H1 (cell line): Measurements from ENCODE around the gene ZNF148. TPM values are rescaled to one million over a fixed set of nuclear protein-coding genes. Genes with fewer than 3 reads are reported as not detected.

ENCODE experiments used
- CTCF ChIA-PET: fragments of 300-600 bp; sonication (Branson Sonifier 250); formaldehyde crosslinking; loops from one replicate; lab custom pipeline; 2021; ENCODE audit not compliant: partially characterized antibody; lab: Charles Lee
- POLR2A ChIA-PET: fragments of 300-600 bp; sonication (Branson Sonifier 250); formaldehyde crosslinking; loops from one replicate; lab custom pipeline; 2021; ENCODE audit warnings: inconsistent platforms; ENCODE audit not compliant: partially characterized antibody; lab: Charles Lee
- DNase-seq, 2 experiments: peaks; one replicate each; pipeline versions ENCODE4 v3.0.0 to v3.0.0-alpha.2; 2010 to 2022; ENCODE audit warnings: low spot score in 2 of 2, low read depth in 1 of 2, mixed read lengths in 1 of 2
- FAIRE-seq: peaks from 2 replicates; lab custom pipeline; 2011; peaks lifted over from hg19 to GRCh38; lab: Jason Lieb, UNC
- H2AFZ ChIP-seq: 2 replicates; pipeline ENCODE4 v1.8.1; 2012; ENCODE audit warnings: low read length, inconsistent platforms
- H2AK5ac ChIP-seq: 2 replicates; pipeline ENCODE4 v1.6.1; 2013; ENCODE audit warnings: low read depth, low read length
- H2BK120ac ChIP-seq: replicated peaks from 2 replicates; pipeline ENCODE3; 2013; ENCODE audit warnings: low read depth, low read length, inconsistent platforms
- H2BK12ac ChIP-seq: 2 replicates; pipeline ENCODE4 v1.6.1; 2013; ENCODE audit warnings: low read depth, low read length
- H2BK15ac ChIP-seq: 2 replicates; pipeline ENCODE4 v1.6.1; 2013; ENCODE audit warnings: low read length
- H2BK20ac ChIP-seq: 2 replicates; pipeline ENCODE4 v1.6.1; 2013; ENCODE audit warnings: low read length
- H2BK5ac ChIP-seq: 2 replicates; pipeline ENCODE4 v1.6.1; 2013; ENCODE audit warnings: low read depth, low read length
- H3K14ac ChIP-seq: 2 replicates; pipeline ENCODE4 v1.6.1; 2013; ENCODE audit warnings: inconsistent platforms; ENCODE audit not compliant: insufficient read length
- H3K18ac ChIP-seq: 2 replicates; pipeline ENCODE4 v1.6.1; 2013; ENCODE audit warnings: low read length; ENCODE audit errors: extremely low read depth
- H3K23ac ChIP-seq: 2 replicates; pipeline ENCODE4 v1.6.1; 2013; ENCODE audit warnings: inconsistent platforms; ENCODE audit not compliant: insufficient read length
- H3K23me2 ChIP-seq: 2 replicates; pipeline ENCODE4 v1.6.1; 2013; ENCODE audit warnings: low read depth, low read length
- H3K27ac ChIP-seq: 2 replicates; pipeline ENCODE4 v1.6.1; 2011; ENCODE audit warnings: low read depth, low read length, inconsistent platforms
- H3K27me3 ChIP-seq, 4 experiments: replicated peaks in 1 of 4; 1 replicate in 1 of 4; 2 replicates in 3 of 4; pipeline versions ENCODE4 v1.6.1 to v1.8.1; 2011 to 2013; ENCODE audit warnings: low read length in 3 of 4, mild to moderate bottlenecking in 3 of 4, inconsistent platforms in 2 of 4, mixed read lengths in 2 of 4, moderate library complexity in 1 of 4; ENCODE audit not compliant: control insufficient read depth in 3 of 4, insufficient read depth in 3 of 4; ENCODE audit errors: extremely low read depth in 1 of 4
- H3K36me3 ChIP-seq, 4 experiments: 2 replicates each; pipeline versions ENCODE4 v1.6.1 to v1.8.1; 2011 to 2013; ENCODE audit warnings: mild to moderate bottlenecking in 4 of 4, low read length in 3 of 4, moderate library complexity in 2 of 4, control low read depth in 1 of 4, inconsistent platforms in 1 of 4; ENCODE audit not compliant: insufficient read depth in 4 of 4, control insufficient read depth in 2 of 4
- H3K4ac ChIP-seq: replicated peaks from 2 replicates; pipeline ENCODE3; 2013; ENCODE audit warnings: low read length, low read depth, mixed read lengths, inconsistent platforms; ENCODE audit not compliant: insufficient read length
- H3K4me1 ChIP-seq, 4 experiments: replicated peaks in 1 of 4; 1 replicate in 1 of 4; 2 replicates in 3 of 4; pipeline versions ENCODE4 v1.6.1 to v1.8.1; 2011 to 2013; ENCODE audit warnings: low read length in 3 of 4, inconsistent platforms in 2 of 4, mixed read lengths in 1 of 4; ENCODE audit not compliant: insufficient read depth in 4 of 4, control insufficient read depth in 3 of 4
- H3K4me2 ChIP-seq, 2 experiments: 2 replicates each; pipeline versions ENCODE4 v1.6.1 to v1.8.1; 2011 to 2013; ENCODE audit warnings: low read depth in 2 of 2, low read length in 2 of 2, control low read depth in 1 of 2, inconsistent platforms in 1 of 2, mild to moderate bottlenecking in 1 of 2; ENCODE audit not compliant: insufficient read depth in 1 of 2
- H3K4me3 ChIP-seq, 4 experiments: fragments of 200-600, 300-600 bp in 1 of 4; sonication (generic), shearing (Covaris generic), sonication (Bioruptor Twin) in 1 of 4; 2 replicates each; pipeline versions ENCODE4 v1.5.1 to v1.8.1; 2011 to 2016; ENCODE audit warnings: low read length in 4 of 4, low read depth in 3 of 4, control low read depth in 2 of 4, inconsistent platforms in 2 of 4, mild to moderate bottlenecking in 2 of 4, mixed read lengths in 1 of 4, moderate library complexity in 1 of 4; ENCODE audit not compliant: insufficient read depth in 2 of 4; ENCODE audit errors: extremely low read depth in 1 of 4
- H3K56ac ChIP-seq: replicated peaks from 2 replicates; pipeline ENCODE3; 2013; ENCODE audit warnings: low read depth, mild to moderate bottlenecking, mixed read lengths, low read length, inconsistent platforms; ENCODE audit not compliant: insufficient read length
- H3K79me1 ChIP-seq: 2 replicates; pipeline ENCODE4 v1.6.1; 2013; ENCODE audit warnings: low read depth, low read length, control low read depth
- H3K79me2 ChIP-seq, 2 experiments: 2 replicates each; pipeline versions ENCODE4 v1.6.1 to v1.8.1; 2012 to 2013; ENCODE audit warnings: low read length in 2 of 2, mild to moderate bottlenecking in 2 of 2, inconsistent platforms in 1 of 2; ENCODE audit not compliant: insufficient read depth in 2 of 2, control insufficient read depth in 1 of 2
- H3K9ac ChIP-seq, 4 experiments: replicated peaks in 1 of 4; 1 replicate in 1 of 4; 2 replicates in 3 of 4; pipeline versions ENCODE4 v1.6.1 to v1.8.1; 2011 to 2013; ENCODE audit warnings: low read depth in 3 of 4, low read length in 3 of 4, control low read depth in 2 of 4, mild to moderate bottlenecking in 2 of 4, moderate library complexity in 2 of 4, inconsistent platforms in 1 of 4; ENCODE audit errors: extremely low read depth in 1 of 4
- H3K9me3 ChIP-seq, 2 experiments: 2 replicates each; pipeline versions ENCODE4 v1.6.1 to v1.8.1; 2012 to 2013; ENCODE audit warnings: mild to moderate bottlenecking in 2 of 2, moderate library complexity in 2 of 2, control low read depth in 1 of 2, inconsistent platforms in 1 of 2, low read depth in 1 of 2, low read length in 1 of 2, mixed read lengths in 1 of 2; ENCODE audit not compliant: insufficient read depth in 2 of 2
- H4K20me1 ChIP-seq, 2 experiments: replicated peaks in 1 of 2; 2 replicates each; pipeline versions ENCODE3 to v1.8.1; 2011 to 2013; ENCODE audit warnings: inconsistent platforms in 2 of 2, low read length in 2 of 2, mild to moderate bottlenecking in 1 of 2; ENCODE audit not compliant: insufficient read depth in 2 of 2, control insufficient read depth in 1 of 2
- H4K5ac ChIP-seq: 2 replicates; pipeline ENCODE4 v1.6.1; 2013; ENCODE audit warnings: low read length, low read depth, mixed read lengths, inconsistent platforms; ENCODE audit not compliant: insufficient read length
- H4K8ac ChIP-seq: 2 replicates; pipeline ENCODE4 v1.8.0; 2013; ENCODE audit warnings: mild to moderate bottlenecking, moderate library complexity, low read length, inconsistent platforms; ENCODE audit not compliant: insufficient read depth; ENCODE audit errors: extremely low read depth
- H4K91ac ChIP-seq: replicated peaks from 2 replicates; pipeline ENCODE3; 2013; ENCODE audit warnings: low read length, mixed read lengths, inconsistent platforms; ENCODE audit not compliant: insufficient read length
- ATF2 ChIP-seq: IDR thresholded peaks from 2 replicates; pipeline ENCODE4 v1.6.1; 2012; ENCODE audit warnings: low read length, inconsistent platforms
- BCL11A ChIP-seq, 2 experiments: IDR thresholded peaks; one replicate each; pipeline ENCODE4 v1.6.1; 2011; ENCODE audit warnings: low read depth in 2 of 2, low read length in 2 of 2, mild to moderate bottlenecking in 2 of 2
- BRCA1 ChIP-seq: IDR thresholded peaks from 2 replicates; pipeline ENCODE4 v1.6.1; 2012; ENCODE audit warnings: low read depth, low read length, improper control_type of control experiment
- CEBPB ChIP-seq: IDR thresholded peaks from 2 replicates; pipeline ENCODE4 v1.6.1; 2012; ENCODE audit warnings: low read depth, low read length
- CTBP2 ChIP-seq: IDR thresholded peaks from 2 replicates; pipeline ENCODE4 v1.7.0; 2011; ENCODE audit warnings: borderline replicate concordance, mild to moderate bottlenecking, moderate library complexity, mixed read lengths, low read length; ENCODE audit not compliant: insufficient read depth, insufficient read length
- FOSL1 ChIP-seq: IDR thresholded peaks from 2 replicates; pipeline ENCODE4 v1.6.1; 2011; ENCODE audit warnings: mild to moderate bottlenecking, low read depth, low read length, moderate library complexity; ENCODE audit not compliant: insufficient read depth
- GABPA ChIP-seq: IDR thresholded peaks from 2 replicates; pipeline ENCODE4 v1.6.1; 2011; ENCODE audit warnings: mild to moderate bottlenecking, low read length, moderate library complexity, borderline replicate concordance; ENCODE audit not compliant: insufficient read depth
- HDAC6 ChIP-seq: IDR thresholded peaks from one replicate; pipeline ENCODE4 v1.7.1; 2012; ENCODE audit warnings: low read depth, mild to moderate bottlenecking, inconsistent platforms, low read length, moderate library complexity
- KDM1A ChIP-seq: fragments of 200-600, 300-600 bp; sonication (generic); IDR thresholded peaks from 2 replicates; pipeline ENCODE4 v1.7.1; 2016; ENCODE audit warnings: mild to moderate bottlenecking, low read length, borderline replicate concordance
- MAX ChIP-seq: IDR thresholded peaks from 2 replicates; pipeline ENCODE4 v1.6.1; 2012; ENCODE audit warnings: inconsistent platforms
- RXRA ChIP-seq: IDR thresholded peaks from 2 replicates; pipeline ENCODE4 v1.6.1; 2011; ENCODE audit warnings: low read depth, mild to moderate bottlenecking, low read length, moderate library complexity; ENCODE audit not compliant: insufficient read depth
- SP4 ChIP-seq: IDR thresholded peaks from 2 replicates; pipeline ENCODE4 v1.6.1; 2012; ENCODE audit warnings: low read length, inconsistent platforms
- TAF1 ChIP-seq: IDR thresholded peaks from 2 replicates; pipeline ENCODE4 v1.6.1; 2011; ENCODE audit warnings: mild to moderate bottlenecking, low read depth, low read length
- WGBS, 2 experiments: shearing (Covaris generic) in 1 of 2; methylation state at CpG; one replicate each; pipeline versions ENCODE4 v1.1.6 to v1.1.7; 2013 to 2015; ENCODE audit warnings: low lambda C conversion rate in 2 of 2, mixed read lengths in 2 of 2, inconsistent platforms in 1 of 2, low coverage in 1 of 2, missing lambda C conversion rate in 1 of 2; ENCODE audit not compliant: insufficient replicate concordance in 2 of 2, insufficient coverage in 1 of 2, insufficient read length in 1 of 2; ENCODE audit errors: extremely low coverage in 1 of 2, missing lambda C conversion rate in 1 of 2; 5-methylcytosine and 5-hydroxymethylcytosine counted together
- polyA plus RNA-seq, 7 experiments: library from polyadenylated mRNA; depleted of rRNA in 3 of 7; stranded (reverse) in 5 of 7; unstranded in 2 of 7; fragments of >200 nt in 5 of 7; fragments of 200-250 nt in 2 of 7; gene quantifications; 1 replicate in 5 of 7; 2 replicates in 1 of 7; 4 replicates in 1 of 7; pipeline versions ENCODE4 v1.2.1 to v1.2.3, GENCODE V29; 2011 to 2013; ENCODE audit warnings: missing spikeins in 2 of 7, mixed read lengths in 2 of 7
- total RNA-seq: library from RNA; stranded (reverse); fragmentation: NEBNext Ultra II Directional; extraction: Animal tissue kit (Norgen Biotek cat#: 25700); gene quantifications from 2 replicates; pipeline ENCODE4 v1.2.1, GENCODE V29; 2021

The ZNF148 gene
- total and polyA plus RNA-seq, 2 of the 8 experiments (the other 6 are each of a cell fraction or from before 2014, with no cell fraction given) = 3.7 to 22.6 TPM

GRCh38 chr3:125398952-125399351 lies 23.8 kb upstream of the ZNF148 start:
- no peak overlapping the region for H3K9ac ChIP-seq
- no peaks in the 10 kb centered on the region for H3K79me2 ChIP-seq
- no peaks in the 10 kb centered on the region for H3K23me2 ChIP-seq
- CTCF ChIA-PET = interaction anchor here (0.6 to 1.7 kb wide), 6 partner anchors 13 to 128 kb away, joined by 3 to 4 read pairs (median 3); no protein-coding TSS in a partner anchor
- no peak overlapping the region for H3K27ac ChIP-seq
- POLR2A ChIA-PET = interaction anchor here (0.6 kb wide), 1 partner anchor 197 kb away, joined by 3 read pairs; no protein-coding TSS in a partner anchor
- H3K4me2 ChIP-seq = no peak overlapping the region
- no peak for DNase-seq
- H3K4me1 ChIP-seq = no peaks in the 10 kb centered on the region
- FAIRE-seq = no peak
- H3K9me3 ChIP-seq = no peaks in the 10 kb centered on the region
- H3K27me3 ChIP-seq = no peaks in the 10 kb centered on the region
- no peak overlapping the region for H4K8ac ChIP-seq
- H3K4me3 ChIP-seq = no peak overlapping the region
- no peak overlapping the region for H3K18ac ChIP-seq
- no peak overlapping the region for H3K14ac ChIP-seq
- H3K56ac ChIP-seq = no peak overlapping the region
- no peak overlapping the region for H2BK5ac ChIP-seq
- no peaks in the 10 kb centered on the region for H4K20me1 ChIP-seq
- H3K36me3 ChIP-seq = no peaks in the 10 kb centered on the region
- H4K91ac ChIP-seq = no peak overlapping the region
- no peak overlapping the region for H2AK5ac ChIP-seq
- WGBS, 2 experiments = 46% methylated on average over 1 of the region's 1 CpG; no CpG with 5 or more reads in 1 of the 2 experiments
- H3K79me1 ChIP-seq = no peaks in the 10 kb centered on the region
- no peak overlapping the region for H2BK120ac ChIP-seq
- H2BK15ac ChIP-seq = no peak overlapping the region
- H2BK12ac ChIP-seq = no peak overlapping the region
- H4K5ac ChIP-seq = no peak overlapping the region
- no peak overlapping the region for H3K4ac ChIP-seq
- no peak overlapping the region for H2AFZ ChIP-seq
- H2BK20ac ChIP-seq = no peak overlapping the region
- H3K23ac ChIP-seq = no peak overlapping the region
- TF ChIP-seq GABPA (no peak), KDM1A (no peak), FOSL1 (no peak), CEBPB (no peak), SP4 (no peak), HDAC6 (no peak), CTBP2 (no peak), TAF1 (no peak), MAX (no peak), BCL11A (IDR thresholded peaks at IDR 0.05; ENCODE audit: low read depth in 2 of 2, low read length in 2 of 2) (no peak), RXRA (no peak), BRCA1 (no peak), ATF2 (no peak)
